HEK293 (cell line): ENCODE results near the gene OXSR1.

Experiments
- CTCF ChIA-PET: fragments of 350-600 bp; formaldehyde crosslinking; extraction: SDS; loops from one replicate; lab custom pipeline; 2021; ENCODE audit warnings: antibody characterized with exemption; lab: Yijun Ruan, JAX
- POLR2A ChIA-PET: fragments of 300-600 bp; formaldehyde crosslinking; extraction: SDS; loops from one replicate; lab custom pipeline; 2020; ENCODE audit warnings: antibody characterized with exemption, inconsistent platforms; lab: Yijun Ruan, JAX
- H3K27ac ChIP-seq: fragments of 200-500 bp; sonication (Bioruptor generic); 2 replicates; pipeline ENCODE4 v1.5.1; 2014; ENCODE audit warnings: low read depth, low read length, control low read depth, inconsistent platforms; ENCODE audit errors: extremely low read depth
- H3K36me3 ChIP-seq, 2 experiments: fragments of 200-500 bp in 1 of 2; sonication (Bioruptor generic) in 1 of 2; 1 replicate in 1 of 2; 2 replicates in 1 of 2; pipeline ENCODE4 v1.5.1; 2014 to 2017; ENCODE audit warnings: inconsistent platforms in 2 of 2, low read length in 2 of 2; ENCODE audit not compliant: control insufficient read depth in 2 of 2, insufficient read depth in 1 of 2
- H3K4me1 ChIP-seq: fragments of 200-500 bp; sonication (Bioruptor generic); 2 replicates; pipeline ENCODE4 v1.5.1; 2014; ENCODE audit warnings: mild to moderate bottlenecking, low read length, inconsistent platforms; ENCODE audit not compliant: control insufficient read depth, insufficient read depth
- H3K4me3 ChIP-seq: 2 replicates; pipeline ENCODE4 v1.5.1; 2011; ENCODE audit warnings: low read depth, mild to moderate bottlenecking, control low read depth, low read length, moderate library complexity
- H3K9me3 ChIP-seq: fragments of 200-500 bp; sonication (Bioruptor generic); 2 replicates; pipeline ENCODE4 v1.5.1; 2014; ENCODE audit warnings: low read depth, low read length, inconsistent platforms; ENCODE audit not compliant: control insufficient read depth, insufficient read depth
- KLF9 ChIP-seq: fragments of 450-650 bp; formaldehyde crosslinking; IDR thresholded peaks from 2 replicates; pipeline ENCODE4 v1.5.1; 2016; ENCODE audit warnings: missing biosample characterization, missing genetic modification characterization, low read depth
- SP3 ChIP-seq: fragments of 450-650 bp; formaldehyde crosslinking; IDR thresholded peaks from 2 replicates; pipeline ENCODE4 v1.5.1; 2016; ENCODE audit warnings: missing biosample characterization, missing genetic modification characterization
- ZNF16 ChIP-seq: fragments of 450-650 bp; formaldehyde crosslinking; IDR thresholded peaks from 2 replicates; pipeline ENCODE4 v1.5.1; 2016; ENCODE audit warnings: low read depth, missing biosample characterization, missing genetic modification characterization
- ZNF175 ChIP-seq: fragments of 450-650 bp; formaldehyde crosslinking; IDR thresholded peaks from 2 replicates; pipeline ENCODE4 v1.5.1; 2016; ENCODE audit warnings: missing biosample characterization, missing genetic modification characterization
- ZNF214 ChIP-seq: fragments of 450-650 bp; formaldehyde crosslinking; IDR thresholded peaks from 2 replicates; pipeline ENCODE4 v1.5.1; 2017; ENCODE audit warnings: missing biosample characterization, mild to moderate bottlenecking, missing genetic modification characterization, borderline replicate concordance
- ZNF354C ChIP-seq: fragments of 450-650 bp; formaldehyde crosslinking; IDR thresholded peaks from 2 replicates; pipeline ENCODE4 v1.5.1; 2016; ENCODE audit warnings: missing biosample characterization, missing genetic modification characterization, low read depth, borderline replicate concordance
- ZNF654 ChIP-seq: fragments of 450-650 bp; formaldehyde crosslinking; IDR thresholded peaks from 2 replicates; pipeline ENCODE4 v1.5.1; 2016; ENCODE audit warnings: low read depth, missing biosample characterization, missing genetic modification characterization
- TF ChIP-seq, protein P1 (sequence below): fragments of 450-650 bp; formaldehyde crosslinking; IDR thresholded peaks from 2 replicates; pipeline ENCODE4 v1.5.1; 2016; ENCODE audit warnings: missing biosample characterization, missing genetic modification characterization
- TF ChIP-seq, protein P2 (sequence below): fragments of 450-650 bp; formaldehyde crosslinking; IDR thresholded peaks from 2 replicates; pipeline ENCODE4 v1.5.1; 2016; ENCODE audit warnings: missing biosample characterization, missing genetic modification characterization
- TF ChIP-seq, protein P3 (sequence below): fragments of 450-650 bp; formaldehyde crosslinking; conservative IDR thresholded peaks from 2 replicates; pipeline ENCODE4 v1.5.1; 2016; ENCODE audit warnings: low read depth, missing biosample characterization, missing genetic modification characterization

The OXSR1 gene

DNA sequence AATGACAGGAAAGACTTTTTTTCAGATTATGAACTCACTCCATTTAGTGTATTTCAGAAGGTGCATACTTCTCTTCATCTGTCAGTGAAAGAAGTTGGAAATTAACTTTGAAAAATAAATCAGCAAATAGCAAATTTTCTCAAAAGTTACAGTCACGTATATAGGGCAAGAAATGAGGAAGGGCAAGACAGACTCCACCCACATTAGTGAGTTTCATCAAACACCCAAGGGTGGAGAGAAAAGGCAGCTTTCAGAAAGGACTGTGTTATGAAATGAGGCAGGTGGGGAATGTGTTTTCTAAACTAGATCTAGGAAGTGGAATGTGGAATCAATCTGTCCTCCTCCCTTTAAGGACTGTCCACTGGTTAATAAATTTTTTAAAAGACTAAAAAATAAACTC is 103.2 kb downstream of the OXSR1 start:
- no peaks in the 10 kb centered on the region for H3K9me3 ChIP-seq
- no peak overlapping the region for H3K27ac ChIP-seq
- H3K4me3 ChIP-seq: no peak overlapping the region
- ChIA-PET POLR2A (no interaction called here), CTCF (interaction anchor here (0.5 kb wide), 1 partner anchor 116 kb away, joined by 3 read pairs; no protein-coding TSS in a partner anchor)
- TF ChIP-seq, protein P1, sequence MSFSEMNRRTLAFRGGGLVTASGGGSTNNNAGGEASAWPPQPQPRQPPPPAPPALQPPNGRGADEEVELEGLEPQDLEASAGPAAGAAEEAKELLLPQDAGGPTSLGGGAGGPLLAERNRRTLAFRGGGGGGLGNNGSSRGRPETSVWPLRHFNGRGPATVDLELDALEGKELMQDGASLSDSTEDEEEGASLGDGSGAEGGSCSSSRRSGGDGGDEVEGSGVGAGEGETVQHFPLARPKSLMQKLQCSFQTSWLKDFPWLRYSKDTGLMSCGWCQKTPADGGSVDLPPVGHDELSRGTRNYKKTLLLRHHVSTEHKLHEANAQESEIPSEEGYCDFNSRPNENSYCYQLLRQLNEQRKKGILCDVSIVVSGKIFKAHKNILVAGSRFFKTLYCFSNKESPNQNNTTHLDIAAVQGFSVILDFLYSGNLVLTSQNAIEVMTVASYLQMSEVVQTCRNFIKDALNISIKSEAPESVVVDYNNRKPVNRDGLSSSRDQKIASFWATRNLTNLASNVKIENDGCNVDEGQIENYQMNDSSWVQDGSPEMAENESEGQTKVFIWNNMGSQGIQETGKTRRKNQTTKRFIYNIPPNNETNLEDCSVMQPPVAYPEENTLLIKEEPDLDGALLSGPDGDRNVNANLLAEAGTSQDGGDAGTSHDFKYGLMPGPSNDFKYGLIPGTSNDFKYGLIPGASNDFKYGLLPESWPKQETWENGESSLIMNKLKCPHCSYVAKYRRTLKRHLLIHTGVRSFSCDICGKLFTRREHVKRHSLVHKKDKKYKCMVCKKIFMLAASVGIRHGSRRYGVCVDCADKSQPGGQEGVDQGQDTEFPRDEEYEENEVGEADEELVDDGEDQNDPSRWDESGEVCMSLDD (tag by site-specific recombination): no peak
- no peaks in the 10 kb centered on the region for H3K36me3 ChIP-seq
- no peaks in the 10 kb centered on the region for H3K4me1 ChIP-seq

DNA sequence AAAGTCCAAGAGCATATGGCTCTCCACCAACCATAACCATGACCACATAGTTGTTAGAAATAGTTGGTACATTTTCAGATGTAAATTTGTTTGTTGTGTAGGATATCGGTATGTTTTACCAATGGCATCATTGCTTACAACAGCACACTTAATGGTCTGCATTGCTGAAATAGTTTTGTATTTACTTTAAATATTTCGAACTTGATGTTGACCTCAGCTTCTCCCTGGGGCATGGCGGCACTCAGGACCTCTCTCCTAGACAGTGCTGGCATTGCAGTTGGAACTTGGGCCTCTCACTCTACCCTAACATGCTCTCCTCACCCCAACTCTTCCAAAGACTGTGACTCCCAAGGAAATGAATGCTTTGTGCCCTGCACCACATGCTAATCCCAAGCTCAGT is 105.3 kb downstream of the OXSR1 start:
- H3K9me3 ChIP-seq: no peaks in the 10 kb centered on the region
- no peaks in the 10 kb centered on the region for H3K36me3 ChIP-seq
- ChIA-PET CTCF (interaction anchor here (0.9 kb wide), 1 partner anchor 28 kb away, joined by 3 read pairs; no protein-coding TSS in a partner anchor), POLR2A (no interaction called here)
- H3K27ac ChIP-seq: no peak overlapping the region
- H3K4me3 ChIP-seq: no peak overlapping the region
- no peak for TF ChIP-seq KLF9
- no peak for TF ChIP-seq ZNF214 (tag by site-specific recombination)
- TF ChIP-seq ZNF354C (tag by site-specific recombination): no peak
- no peak for TF ChIP-seq ZNF175
- TF ChIP-seq, protein P2, sequence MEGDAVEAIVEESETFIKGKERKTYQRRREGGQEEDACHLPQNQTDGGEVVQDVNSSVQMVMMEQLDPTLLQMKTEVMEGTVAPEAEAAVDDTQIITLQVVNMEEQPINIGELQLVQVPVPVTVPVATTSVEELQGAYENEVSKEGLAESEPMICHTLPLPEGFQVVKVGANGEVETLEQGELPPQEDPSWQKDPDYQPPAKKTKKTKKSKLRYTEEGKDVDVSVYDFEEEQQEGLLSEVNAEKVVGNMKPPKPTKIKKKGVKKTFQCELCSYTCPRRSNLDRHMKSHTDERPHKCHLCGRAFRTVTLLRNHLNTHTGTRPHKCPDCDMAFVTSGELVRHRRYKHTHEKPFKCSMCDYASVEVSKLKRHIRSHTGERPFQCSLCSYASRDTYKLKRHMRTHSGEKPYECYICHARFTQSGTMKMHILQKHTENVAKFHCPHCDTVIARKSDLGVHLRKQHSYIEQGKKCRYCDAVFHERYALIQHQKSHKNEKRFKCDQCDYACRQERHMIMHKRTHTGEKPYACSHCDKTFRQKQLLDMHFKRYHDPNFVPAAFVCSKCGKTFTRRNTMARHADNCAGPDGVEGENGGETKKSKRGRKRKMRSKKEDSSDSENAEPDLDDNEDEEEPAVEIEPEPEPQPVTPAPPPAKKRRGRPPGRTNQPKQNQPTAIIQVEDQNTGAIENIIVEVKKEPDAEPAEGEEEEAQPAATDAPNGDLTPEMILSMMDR: no peak
- TF ChIP-seq, protein P3, sequence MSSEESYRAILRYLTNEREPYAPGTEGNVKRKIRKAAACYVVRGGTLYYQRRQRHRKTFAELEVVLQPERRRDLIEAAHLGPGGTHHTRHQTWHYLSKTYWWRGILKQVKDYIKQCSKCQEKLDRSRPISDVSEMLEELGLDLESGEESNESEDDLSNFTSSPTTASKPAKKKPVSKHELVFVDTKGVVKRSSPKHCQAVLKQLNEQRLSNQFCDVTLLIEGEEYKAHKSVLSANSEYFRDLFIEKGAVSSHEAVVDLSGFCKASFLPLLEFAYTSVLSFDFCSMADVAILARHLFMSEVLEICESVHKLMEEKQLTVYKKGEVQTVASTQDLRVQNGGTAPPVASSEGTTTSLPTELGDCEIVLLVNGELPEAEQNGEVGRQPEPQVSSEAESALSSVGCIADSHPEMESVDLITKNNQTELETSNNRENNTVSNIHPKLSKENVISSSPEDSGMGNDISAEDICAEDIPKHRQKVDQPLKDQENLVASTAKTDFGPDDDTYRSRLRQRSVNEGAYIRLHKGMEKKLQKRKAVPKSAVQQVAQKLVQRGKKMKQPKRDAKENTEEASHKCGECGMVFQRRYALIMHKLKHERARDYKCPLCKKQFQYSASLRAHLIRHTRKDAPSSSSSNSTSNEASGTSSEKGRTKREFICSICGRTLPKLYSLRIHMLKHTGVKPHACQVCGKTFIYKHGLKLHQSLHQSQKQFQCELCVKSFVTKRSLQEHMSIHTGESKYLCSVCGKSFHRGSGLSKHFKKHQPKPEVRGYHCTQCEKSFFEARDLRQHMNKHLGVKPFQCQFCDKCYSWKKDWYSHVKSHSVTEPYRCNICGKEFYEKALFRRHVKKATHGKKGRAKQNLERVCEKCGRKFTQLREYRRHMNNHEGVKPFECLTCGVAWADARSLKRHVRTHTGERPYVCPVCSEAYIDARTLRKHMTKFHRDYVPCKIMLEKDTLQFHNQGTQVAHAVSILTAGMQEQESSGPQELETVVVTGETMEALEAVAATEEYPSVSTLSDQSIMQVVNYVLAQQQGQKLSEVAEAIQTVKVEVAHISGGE (tag by site-specific recombination): no peak
- no peak for TF ChIP-seq ZNF16 (tag by site-specific recombination)
- H3K4me1 ChIP-seq: no peaks in the 10 kb centered on the region

DNA sequence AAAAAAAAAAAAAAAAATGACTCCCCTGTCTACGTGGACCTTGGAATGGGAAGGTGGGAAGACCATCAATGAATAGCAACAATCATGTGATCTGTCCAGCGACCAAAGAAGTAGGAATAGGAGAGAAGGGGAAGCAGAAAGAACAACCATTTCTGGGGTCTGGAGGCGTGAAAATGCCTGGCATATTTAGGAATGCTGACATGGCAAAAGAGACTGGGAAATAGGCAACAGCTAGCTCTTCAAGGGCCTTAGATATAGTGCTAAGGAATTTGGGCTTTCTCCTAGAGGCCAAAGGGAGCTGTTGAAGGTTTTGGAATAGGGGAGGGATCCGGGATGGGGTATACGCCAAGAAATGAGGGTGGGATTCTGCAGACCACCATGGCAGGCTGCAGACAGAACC is 106.2 kb downstream of the OXSR1 start:
- Histone ChIP-seq H3K4me3 (no peak overlapping the region), H3K4me1 (no peaks in the 10 kb centered on the region), H3K27ac (no peak overlapping the region), H3K36me3 (no peaks in the 10 kb centered on the region), H3K9me3 (no peaks in the 10 kb centered on the region)
- TF ChIP-seq SP3 (tag by site-specific recombination) (no peak), ZNF654 (tag by site-specific recombination) (no peak)
- ChIA-PET POLR2A (no interaction called here), CTCF (interaction anchor here (0.7 to 0.9 kb wide), 2 partner anchors 27 to 100 kb away, joined by 3 to 5 read pairs; no protein-coding TSS in a partner anchor)
